Right lung (tissue), 10 donors: ENCODE results near the gene TNIP3. TPM values are rescaled to one million over a fixed set of nuclear protein-coding genes. Genes with fewer than 3 reads are reported as not detected.
A peak's percentile ranks its signal among the peaks of the same experiment; 100 is the strongest.
"Not testable (repeated sequence)": the region's sequence is repeated elsewhere in the genome, so short reads cannot be mapped to it uniquely, and the experiment has no call there.

Experiments used
- DNase-seq, 2 donors: peaks; one replicate each; pipeline ENCODE4 v3.0.0-alpha.2; 2013
- long read RNA-seq, 8 donors: transcript quantifications; one replicate each; lab custom pipeline, GENCODE V29; 2026
- polyA plus RNA-seq, 5 donors: library from polyadenylated mRNA; unstranded; fragments of 120-200 nt; gene quantifications; one replicate each; pipeline versions ENCODE4 v1.2.1 to v1.2.3, GENCODE V29; 2013; ENCODE audit warnings: inconsistent platforms in 1 of 5, low replicate concordance in 1 of 5; ENCODE audit not compliant: insufficient read length in 5 of 5, insufficient read depth in 1 of 5

The TNIP3 gene
- polyA plus RNA-seq: 1 to 10 TPM in 4 of 5 donors, under 1 TPM in 1; 0.67 to 2.7 (median 1.3) TPM
- long read RNA-seq, donor 1: 0 reads
- long read RNA-seq, donor 2: 0 reads
- long read RNA-seq, donor 3: 0 reads
- long read RNA-seq, donor 4: 0 reads
- long read RNA-seq, donor 5, partial matches to known transcripts: 0 of 1 reads
- long read RNA-seq, donor 5, other reads (novel, unspliced or antisense): 0 of 1 reads
- long read RNA-seq, donor 6: 0 reads
- long read RNA-seq, donor 7: 0 reads
- long read RNA-seq, donor 8: 0 reads

GRCh38 chr4:121164291-121164690 lies at the start of gene TNIP3:
Gene TNIP3 (minus strand): TSS chr4:121164321. CDS start chr4:121164125, 196 bp downstream.
- DNase-seq: no peak

GRCh38 chr4:121212806-121213205 lies 48.7 kb upstream of the TNIP3 start:
- peak; percentile 38 to 40 for DNase-seq

- no peak for DNase-seq
Measured at GRCh38 chr4:121209171-121209570, 45.0 kb upstream of the TNIP3 start.

GRCh38 chr4:121208244-121209007 lies 44.3 kb upstream of the TNIP3 start:
- DNase-seq: no peak

GRCh38 chr4:121205777-121206176 lies 41.7 kb upstream of the TNIP3 start:
- not testable (repeated sequence) for DNase-seq

- no peak for DNase-seq
Measured at GRCh38 chr4:121200795-121201472, 36.8 kb upstream of the TNIP3 start.

- DNase-seq: no peak
Measured at GRCh38 chr4:121199742-121200561, 35.8 kb upstream of the TNIP3 start.

- no peak for DNase-seq
Measured at GRCh38 chr4:121198251-121198650, 34.1 kb upstream of the TNIP3 start.

- DNase-seq: no peak
Measured at GRCh38 chr4:121195649-121196048, 31.5 kb upstream of the TNIP3 start.

GRCh38 chr4:121192480-121192879 lies 28.4 kb upstream of the TNIP3 start:
- DNase-seq: peak; percentile 55 to 67

GRCh38 chr4:121192013-121192412 lies 27.9 kb upstream of the TNIP3 start:
- no peak for DNase-seq

GRCh38 chr4:121191361-121191760 lies 27.2 kb upstream of the TNIP3 start:
- no peak for DNase-seq

- no peak for DNase-seq
Measured at GRCh38 chr4:121190389-121190788, 26.3 kb upstream of the TNIP3 start.

- no peak for DNase-seq
Measured at GRCh38 chr4:121189326-121190215, 25.4 kb upstream of the TNIP3 start.

- DNase-seq: no peak
Measured at GRCh38 chr4:121187206-121187605, 23.1 kb upstream of the TNIP3 start.

- no peak for DNase-seq
Measured at GRCh38 chr4:121185960-121186359, 21.8 kb upstream of the TNIP3 start.

GRCh38 chr4:121183989-121184388 lies 19.9 kb upstream of the TNIP3 start:
- no peak for DNase-seq

GRCh38 chr4:121183361-121183760 lies 19.2 kb upstream of the TNIP3 start:
- DNase-seq: no peak

- peak; percentile 17 to 29 for DNase-seq
Measured at GRCh38 chr4:121182296-121182695, 18.2 kb upstream of the TNIP3 start.

GRCh38 chr4:121181493-121181892 lies 17.4 kb upstream of the TNIP3 start:
- DNase-seq: no peak

- DNase-seq: no peak
Measured at GRCh38 chr4:121180558-121180957, 16.4 kb upstream of the TNIP3 start.
